CD4-positive, alpha-beta T cell treated with Interleukin-1 beta for 1 hour (primary cell): ENCODE measurements around the gene STARD10.

Experiments used
- DNase-seq, 2 donors: peaks; one replicate each; pipeline ENCODE4 v3.0.0-alpha.2; 2020 to 2022

STARD10 gene

DNA sequence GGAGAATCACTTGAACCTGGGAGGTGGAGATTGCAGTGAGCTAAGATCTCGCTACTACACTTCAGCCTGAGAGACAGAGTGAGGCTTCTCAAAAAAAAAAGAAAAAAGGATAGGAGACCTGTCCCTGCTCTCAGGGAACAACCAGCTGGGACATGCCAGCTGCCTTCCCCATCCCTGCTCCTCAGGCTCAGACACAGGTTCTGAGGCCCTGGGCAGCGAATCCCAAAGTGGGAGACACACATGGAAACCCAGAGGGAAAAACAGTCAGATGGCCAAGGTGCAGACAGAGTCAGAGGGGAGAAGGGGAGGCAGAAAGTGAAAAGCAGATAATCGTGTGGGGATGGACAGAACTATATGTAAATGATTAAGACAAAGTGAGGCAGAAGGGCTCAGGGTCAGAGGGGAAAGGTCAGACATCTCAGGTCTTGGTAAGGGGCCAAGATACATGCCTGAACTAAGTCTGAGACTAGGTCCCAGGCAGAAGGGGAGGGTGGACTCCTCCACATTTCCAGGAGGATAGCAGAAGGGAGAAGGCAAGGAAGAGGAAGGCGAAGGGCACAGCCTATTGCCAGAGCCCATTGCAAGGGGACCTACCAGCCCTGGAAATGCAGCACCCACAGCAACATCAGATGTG, 14.2 kb downstream of the STARD10 start:
- DNase-seq = no peak

- DNase-seq = no peak
Observed at GRCh38 chr11:72778535-72779494, 15.0 kb downstream of the STARD10 start.

- no peak for DNase-seq
Observed at GRCh38 chr11:72777755-72778278, 16.0 kb downstream of the STARD10 start.

DNA sequence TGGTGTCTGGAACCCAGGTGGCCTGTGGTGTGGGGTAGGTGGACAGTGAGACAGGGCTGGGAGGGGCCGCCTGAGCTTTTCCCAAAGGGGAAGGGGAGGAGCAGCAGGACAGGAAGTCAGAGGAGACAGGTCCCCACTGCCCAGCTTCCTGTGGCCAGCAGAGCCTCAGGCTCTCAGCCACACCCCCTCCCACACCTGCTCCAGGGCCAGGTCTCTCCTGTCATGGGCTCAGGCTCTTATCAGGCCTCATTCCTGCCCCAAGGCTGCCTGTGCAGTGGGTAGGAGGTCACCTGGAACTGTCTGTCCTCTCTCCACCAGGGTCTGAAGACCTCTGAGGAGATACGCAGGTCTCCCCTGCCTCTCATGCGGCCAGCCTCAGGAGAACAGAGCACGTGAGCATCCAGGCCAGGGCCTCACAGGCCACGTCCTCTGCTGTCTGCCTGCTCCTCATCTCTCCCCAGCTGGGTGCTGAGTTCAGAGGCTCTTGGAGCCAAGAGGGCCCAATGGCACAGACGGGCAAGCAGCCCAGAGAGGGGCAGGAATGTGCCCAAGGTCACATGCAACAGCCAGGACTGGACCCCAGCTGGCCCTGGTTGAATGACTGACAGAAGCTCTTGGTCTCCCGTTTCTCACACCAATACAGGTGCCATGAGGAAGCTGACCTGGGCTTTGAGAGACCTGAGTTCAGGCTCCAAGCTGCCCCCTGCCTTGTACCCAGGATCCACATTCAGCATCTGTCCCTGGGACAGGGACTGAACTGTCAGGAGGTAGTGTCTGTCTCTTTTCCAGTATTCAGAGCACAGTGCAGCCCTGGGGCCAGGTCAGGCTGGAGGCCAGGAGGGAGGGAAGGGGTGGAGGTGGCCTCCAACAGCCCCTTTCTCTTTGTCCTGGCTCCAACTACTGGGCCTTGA, 16.7 kb downstream of the STARD10 start:
- DNase-seq = no peak

GRCh38 chr11:72776117-72776843, 17.6 kb downstream of the STARD10 start:
- DNase-seq = no peak

- DNase-seq = no peak
Observed at GRCh38 chr11:72775288-72776110, 18.3 kb downstream of the STARD10 start.

GRCh38 chr11:72774499-72774898, 19.3 kb downstream of the STARD10 start:
- DNase-seq = no peak

DNA sequence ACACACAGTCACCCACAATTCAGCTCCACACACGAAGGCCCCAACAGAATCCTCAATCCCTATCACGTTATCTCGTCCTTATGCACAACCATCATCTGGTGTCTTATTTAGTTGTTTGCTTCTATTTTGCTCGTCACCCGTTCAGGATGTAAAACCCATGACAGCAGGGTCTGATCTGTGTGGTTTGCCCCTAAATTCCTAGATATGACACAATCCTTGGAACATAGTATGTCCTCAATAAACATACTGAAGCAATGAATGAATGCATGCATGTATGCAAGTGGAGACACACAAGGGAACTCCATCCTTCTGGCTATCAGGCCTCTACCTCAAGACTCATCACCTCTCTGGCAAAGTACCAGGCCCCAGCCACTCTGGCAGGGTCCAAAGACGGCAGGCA, 20.2 kb downstream of the STARD10 start:
- DNase-seq = no peak

DNA sequence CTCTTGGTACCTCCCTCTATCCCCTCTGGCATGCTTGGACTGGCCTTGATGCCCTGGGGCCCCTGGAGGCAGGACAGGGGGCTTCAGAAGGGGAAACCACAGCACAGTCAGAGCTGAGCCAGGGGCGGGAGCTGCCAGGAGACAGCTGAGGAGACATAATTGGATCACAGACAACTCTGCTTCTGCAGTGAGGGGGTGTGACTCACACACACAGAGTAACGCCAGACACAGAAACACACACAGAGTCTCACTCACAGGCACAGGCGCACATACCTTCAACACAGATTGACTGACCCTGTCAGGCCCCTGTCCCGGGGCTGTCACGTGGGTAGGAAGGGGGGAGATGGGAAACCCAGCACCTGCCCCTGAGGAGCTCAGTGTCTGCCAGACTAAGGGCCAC, 20.6 kb downstream of the STARD10 start:
- DNase-seq = no peak

DNA sequence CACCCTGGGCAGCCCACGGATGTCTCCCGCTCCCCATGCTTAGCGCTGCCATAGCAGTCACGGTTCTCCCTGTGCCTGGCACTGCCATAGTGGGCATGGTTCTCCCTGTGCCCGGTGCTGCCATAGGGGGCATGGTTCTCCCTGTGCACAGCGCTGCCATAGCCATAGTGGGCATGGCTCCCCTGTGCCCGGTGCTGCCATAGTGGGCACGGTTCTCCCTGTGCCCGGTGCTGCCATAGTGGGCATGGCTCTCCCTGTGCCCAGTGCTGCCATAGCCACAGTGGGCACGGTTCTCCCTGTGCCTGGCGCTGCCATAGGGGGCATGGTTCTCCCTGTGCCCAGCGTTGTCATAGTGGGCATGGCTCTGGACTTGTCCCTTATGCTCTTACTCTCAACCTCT, 21.8 kb downstream of the STARD10 start:
- no peak for DNase-seq

DNA sequence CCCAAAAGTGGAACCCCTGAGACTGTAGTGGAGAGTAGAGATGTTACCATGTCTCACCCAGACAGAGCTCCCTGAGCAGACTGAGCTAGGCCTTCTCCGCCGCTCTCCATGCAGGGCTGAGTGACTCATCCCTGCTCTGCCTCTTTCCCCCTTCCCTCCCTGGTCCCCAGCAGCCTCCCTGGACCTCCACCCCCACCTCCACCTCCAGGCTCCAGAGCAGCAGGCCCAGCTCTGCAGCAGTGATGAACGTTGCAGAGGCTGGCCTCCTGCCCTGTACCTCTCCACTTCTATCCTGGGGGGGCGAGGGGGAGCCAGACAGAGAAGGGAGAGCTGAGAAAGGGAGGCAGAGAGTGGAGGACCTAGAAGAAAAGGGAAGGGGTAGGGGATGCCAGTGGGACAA, 22.3 kb downstream of the STARD10 start:
- DNase-seq = no peak

- no peak for DNase-seq
Observed at GRCh38 chr11:72770799-72771198, 23.0 kb downstream of the STARD10 start.

DNA sequence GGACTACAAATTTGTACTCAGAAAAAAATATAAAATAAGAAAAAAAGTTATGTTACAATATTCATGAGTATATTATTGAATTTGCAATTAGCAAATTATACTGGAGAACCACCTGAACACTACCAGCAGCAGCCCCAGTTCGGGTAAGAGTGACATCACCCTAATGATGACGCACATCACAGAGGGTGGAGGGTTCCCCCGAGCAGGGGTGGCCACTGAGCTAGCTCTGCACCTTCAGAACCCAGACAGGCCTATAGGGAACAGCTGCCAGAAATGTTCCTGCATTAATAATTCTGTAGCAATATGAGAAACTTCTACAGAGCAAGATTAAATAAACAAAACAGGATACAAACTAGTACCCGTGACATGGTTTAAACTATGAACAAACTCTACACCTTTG, 24.2 kb downstream of the STARD10 start:
- DNase-seq = no peak

- DNase-seq = no peak
Observed at GRCh38 chr11:72768581-72768980, 25.3 kb downstream of the STARD10 start.

- no peak for DNase-seq
Observed at GRCh38 chr11:72767203-72768062, 26.4 kb downstream of the STARD10 start.

GRCh38 chr11:72766152-72766902, 27.5 kb downstream of the STARD10 start:
- no peak for DNase-seq

GRCh38 chr11:72764503-72764902, 29.3 kb downstream of the STARD10 start:
- DNase-seq = no peak

GRCh38 chr11:72763823-72764222, 30.0 kb downstream of the STARD10 start:
- DNase-seq = no peak

DNA sequence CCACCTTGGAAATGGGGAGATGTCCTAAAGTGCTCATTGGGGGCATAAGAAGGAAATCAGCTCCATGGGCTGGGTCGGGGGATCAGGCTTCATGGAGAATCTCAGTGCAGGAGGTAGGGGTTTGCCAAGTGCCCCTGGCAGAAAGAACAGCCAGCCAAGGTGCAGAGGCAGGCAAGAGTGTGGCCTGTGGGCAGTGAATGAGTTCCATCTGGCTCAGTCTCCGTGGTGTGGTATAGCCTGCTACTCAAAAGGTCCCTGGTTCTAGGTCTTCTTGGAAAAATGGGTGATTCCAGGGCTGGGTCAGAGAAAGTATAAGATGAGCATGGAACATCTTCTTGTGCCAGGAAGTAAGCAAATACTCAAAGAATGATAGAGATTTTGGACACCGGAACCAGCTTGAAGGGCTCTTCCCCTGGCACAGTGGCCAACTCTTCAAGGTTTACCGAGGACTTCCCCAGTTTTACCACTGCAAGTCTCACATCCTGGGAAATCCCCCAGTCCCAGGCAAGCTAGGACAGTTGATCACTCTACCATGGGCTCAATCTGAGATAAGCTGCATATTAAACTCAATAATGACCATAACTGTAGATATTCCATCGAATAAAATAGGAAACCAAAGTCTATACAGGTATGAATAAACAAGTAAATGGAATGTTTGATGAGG, 31.1 kb downstream of the STARD10 start:
- no peak for DNase-seq
